ENCODE measurements around the gene HOXC12.

The HOXC12 gene

DNA sequence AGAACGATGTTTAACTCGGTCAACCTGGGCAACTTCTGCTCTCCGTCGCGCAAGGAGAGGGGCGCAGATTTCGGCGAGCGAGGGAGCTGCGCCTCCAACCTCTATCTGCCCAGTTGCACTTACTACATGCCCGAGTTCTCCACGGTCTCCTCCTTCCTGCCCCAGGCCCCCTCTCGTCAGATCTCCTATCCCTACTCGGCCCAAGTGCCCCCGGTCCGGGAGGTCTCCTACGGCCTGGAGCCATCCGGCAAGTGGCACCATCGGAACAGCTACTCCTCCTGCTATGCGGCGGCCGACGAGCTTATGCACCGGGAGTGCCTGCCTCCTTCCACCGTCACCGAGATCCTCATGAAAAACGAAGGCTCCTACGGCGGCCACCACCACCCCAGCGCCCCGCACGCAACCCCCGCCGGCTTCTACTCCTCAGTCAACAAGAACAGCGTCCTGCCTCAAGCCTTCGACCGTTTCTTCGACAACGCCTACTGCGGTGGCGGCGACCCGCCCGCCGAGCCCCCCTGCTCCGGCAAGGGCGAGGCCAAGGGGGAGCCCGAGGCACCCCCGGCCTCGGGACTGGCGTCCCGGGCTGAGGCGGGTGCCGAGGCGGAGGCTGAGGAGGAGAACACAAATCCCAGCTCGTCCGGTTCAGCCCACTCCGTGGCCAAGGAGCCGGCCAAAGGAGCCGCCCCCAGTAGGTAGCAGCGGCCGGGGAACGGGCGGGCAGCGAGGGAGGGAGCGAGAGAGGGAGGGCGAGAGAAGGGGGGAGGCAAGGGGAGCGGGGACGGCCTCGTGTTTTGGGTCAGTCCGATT is 18.7 kb downstream of the HOXC12 start:
- DNase-seq = no peak

DNA sequence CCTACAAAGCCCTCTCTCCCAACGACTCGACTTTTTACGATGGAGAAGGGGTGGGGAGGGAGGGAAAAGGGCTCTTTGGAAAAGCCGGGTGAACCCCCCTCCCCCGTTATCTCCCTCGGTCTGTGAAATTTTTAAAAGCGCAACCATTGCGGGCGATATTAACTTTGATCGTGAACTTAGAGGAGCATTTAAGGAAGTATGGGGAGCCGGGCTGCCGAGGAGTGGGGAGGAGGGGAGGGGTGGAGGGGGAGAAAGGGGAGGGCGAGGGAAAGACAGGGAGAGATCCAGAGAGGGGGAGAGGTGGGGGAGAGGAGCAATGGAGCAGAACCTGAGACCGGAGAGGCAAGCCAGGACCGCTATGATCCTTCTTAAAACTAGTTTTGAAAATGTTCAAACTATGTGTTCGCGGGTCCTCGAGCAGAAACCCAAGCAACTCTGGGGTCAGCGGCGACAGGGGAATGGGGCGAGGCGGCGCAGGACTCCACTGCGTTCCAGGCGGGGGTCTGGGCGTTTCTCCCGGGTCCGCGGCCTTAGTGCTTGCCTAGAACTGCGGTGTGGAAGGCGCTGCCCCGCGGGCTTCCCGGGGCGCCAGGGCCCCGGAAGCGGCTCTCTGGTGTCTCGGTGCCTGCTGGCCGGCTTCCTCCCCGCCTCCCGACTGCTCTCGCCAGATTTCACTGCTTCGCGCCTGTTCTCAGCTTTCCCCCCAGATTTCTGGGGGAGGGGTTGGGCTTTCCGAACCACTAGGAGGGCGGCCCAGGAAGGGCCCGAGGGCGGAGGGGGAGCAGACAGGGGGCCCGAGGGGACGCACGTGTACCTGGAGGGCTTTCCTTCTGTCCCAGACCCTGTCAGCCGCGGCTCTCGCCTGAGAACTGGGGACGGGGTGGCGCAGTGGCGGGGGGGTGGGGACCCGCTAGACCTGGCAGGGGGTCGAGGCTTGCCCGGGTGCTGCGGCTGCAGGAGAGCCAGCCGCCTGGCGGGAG is 19.7 kb downstream of the HOXC12 start, which contains the start of gene HOTAIR:
TSS of gene HOTAIR (minus strand) at position 871 of the 980 bp plus-strand sequence.
- DNase-seq = no peak

DNA sequence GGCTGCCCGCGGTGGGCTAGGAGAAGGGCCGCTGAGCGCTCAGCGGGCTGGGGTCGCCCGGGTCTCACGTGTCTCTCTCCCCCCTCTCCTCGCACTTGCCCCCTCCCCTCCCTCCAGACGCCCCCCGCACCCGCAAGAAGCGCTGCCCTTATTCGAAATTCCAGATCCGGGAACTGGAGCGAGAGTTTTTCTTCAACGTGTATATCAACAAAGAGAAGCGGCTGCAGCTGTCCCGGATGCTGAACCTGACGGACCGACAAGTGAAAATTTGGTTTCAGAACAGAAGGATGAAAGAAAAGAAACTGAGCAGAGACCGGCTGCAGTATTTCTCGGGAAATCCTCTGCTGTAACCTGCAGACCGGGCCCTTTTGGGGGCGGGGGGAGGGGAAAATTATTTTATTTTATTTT is 20.4 kb downstream of the HOXC12 start:
- DNase-seq = no peak

DNA sequence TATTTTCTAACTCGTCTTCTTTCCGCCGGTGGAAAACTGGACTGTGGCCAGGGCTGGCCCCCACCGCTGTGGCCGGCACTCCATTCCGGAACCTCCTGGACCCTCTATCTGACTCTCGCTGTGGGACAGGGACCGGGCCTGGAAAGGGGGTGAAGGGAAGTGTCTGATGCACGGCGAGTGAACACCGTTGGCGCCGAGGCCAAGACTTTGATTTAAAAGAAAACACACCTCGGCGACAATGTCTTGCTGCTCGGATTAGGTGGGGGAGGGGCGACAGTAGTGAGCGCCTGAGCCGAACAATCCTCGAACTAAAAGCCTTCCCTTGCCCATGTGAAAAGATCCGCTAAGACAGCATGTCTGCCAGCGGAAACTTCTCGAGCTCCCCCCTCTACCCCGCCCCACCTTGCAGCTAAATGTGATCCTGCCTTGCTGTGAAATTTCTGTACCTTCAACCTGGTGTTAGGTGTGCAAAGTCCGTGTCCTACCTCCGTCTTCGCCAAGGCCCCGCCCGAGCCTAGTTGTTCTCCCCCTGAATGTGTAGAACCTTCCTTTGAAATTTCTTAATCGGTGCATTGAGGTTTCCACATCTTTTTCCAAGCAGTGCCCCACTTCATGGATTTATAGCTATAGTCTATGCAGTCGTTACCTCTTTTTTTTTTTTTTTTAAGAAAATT is 20.9 kb downstream of the HOXC12 start:
- no peak for DNase-seq

DNA sequence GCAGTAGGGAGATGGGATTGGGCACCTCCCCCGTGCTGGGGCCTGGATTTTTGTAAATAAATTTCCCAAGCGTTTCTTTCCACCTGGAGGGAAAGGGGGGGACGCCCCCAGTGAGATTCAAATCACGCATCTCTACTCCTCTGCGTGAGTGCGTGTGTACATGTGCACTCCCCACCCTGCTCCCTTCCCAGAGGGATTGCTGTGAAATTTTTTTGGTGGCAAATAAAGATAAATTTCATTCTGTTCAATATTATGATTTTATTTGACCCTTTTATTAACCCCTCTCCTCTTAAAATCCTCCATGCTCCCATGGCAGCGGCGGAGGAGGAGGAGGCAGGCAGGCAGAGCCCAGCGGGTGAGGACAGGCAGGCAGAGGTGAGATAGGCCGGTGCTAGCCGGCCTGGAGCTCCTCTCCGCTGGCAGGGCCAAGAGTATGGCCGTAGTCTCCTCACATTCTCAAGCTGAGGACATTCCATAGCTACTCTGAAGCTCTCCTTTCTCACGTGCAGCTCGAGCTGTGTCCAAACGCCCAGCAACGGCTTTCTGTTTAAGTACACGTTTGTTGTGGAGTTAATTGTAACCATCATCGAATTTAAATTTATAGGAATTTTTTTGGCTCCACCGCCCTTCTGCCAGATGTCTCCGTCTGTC is 21.6 kb downstream of the HOXC12 start:
- no peak for DNase-seq

DNA sequence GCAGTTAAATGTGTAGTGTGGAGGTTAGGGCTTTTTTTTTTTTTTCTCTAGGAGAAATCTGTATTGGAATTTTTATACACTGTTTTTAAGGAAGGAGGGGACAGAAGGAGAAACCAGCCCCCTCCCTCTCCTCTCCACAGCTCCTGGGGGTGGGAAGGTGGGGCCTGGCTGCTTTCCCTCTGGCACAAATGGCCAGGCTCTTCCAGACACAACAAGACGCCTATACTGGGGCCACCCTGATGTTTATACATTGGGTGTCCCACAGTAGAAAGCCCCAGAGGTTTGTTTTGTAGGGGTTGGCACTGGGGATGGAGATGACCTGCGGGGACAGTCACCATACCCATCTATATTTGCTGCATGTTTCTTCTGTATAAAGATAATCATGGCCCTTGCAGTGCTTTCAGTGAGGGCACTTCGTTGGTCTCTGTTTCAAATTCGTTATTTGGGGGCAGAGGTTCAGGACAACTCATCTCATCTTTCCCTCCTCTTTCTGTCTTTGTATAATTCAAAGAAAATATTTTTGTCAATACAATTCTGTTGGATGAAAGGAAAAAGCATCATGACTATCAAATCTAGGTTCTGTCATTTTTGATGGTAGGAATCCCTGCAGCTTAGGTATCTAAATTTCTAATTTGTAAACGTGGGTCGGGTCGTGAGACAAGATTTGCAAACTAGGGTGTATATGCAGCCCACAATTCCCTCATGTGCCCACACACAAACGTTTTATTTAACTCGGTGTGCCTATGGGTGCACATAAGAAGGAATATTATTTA is 22.3 kb downstream of the HOXC12 start:
- DNase-seq = no peak

DNA sequence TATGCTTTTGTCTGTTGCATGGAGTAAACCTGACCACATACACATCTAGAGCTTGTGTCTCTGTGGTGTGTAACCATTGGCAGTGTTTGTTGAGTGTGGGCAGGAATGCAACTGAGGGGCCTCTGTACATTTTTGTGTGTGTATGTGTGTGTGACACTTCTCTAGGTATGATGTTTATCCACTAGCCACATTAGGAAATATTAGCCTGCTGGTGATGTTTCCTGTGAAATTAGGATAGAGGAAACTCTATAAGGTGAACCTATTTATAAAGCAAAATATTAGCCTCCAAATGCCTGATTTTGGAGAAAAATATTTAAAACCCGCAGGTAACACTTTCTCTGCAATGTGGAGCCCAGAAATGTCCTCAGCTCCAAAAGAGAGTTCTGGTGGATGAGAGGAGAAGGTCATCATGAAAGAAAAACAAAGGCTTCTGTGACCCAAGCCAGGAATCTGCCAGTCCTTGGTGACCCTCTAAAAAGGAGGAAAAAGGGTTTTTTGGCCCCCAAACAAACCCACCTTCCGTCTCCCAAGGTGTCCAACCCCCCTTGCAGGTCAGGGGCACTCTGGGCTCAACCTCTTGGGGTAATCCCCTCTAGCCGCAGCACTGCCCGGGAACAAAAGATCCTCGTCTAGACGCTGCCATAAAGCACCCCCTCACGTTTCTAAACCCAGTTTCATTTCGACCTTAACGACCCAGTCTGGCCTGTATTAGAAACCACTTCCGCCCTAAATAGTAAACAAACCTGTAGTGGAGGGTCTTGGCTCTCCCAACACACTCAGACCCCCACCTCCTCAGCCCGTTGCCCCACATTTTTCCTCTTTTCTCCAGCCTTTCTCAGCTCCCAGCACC is 23.1 kb downstream of the HOXC12 start:
- DNase-seq = no peak

DNA sequence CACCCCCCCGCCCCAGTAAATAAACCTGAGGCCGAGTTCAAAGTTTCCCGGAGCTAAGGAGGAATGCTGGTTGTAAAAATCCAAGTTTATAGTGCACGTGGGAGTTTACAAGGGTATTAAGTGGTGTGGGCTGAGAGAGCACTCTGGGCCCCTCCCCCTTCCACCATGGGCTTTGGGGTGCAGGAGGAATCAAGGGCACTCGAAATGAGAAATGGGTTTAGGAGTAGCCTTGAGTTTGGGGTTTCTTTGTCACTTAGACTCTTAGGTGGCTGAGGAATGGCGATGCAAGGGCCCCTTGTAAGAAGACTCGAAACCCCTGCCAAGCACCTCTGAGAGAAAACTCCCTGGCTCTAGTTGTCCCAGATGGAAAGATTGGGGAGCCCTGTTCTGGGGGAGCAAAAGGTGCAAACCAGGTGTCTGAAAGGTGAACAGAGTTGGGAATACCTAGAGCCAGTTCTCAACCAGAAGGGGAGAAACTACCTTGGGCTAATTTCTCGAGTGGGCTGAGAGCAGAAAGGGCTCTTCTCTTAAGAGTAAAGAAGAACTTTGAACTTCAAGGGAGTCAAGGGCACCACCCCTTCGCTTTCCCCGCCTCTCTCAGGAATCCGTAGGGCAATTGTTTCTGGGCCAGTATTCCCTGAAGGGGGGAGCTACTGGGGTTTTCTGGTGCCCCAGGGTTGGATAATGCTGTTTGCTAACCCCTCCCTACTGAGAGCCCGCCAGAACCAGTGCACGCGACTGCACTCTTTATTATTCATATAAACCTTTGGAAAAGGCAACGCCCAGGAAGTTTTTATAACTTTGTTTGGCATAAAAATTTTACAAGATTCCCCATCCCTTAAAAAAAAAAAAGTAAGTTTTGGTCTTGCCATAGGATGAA is 24.0 kb downstream of the HOXC12 start:
- no peak for DNase-seq

DNA sequence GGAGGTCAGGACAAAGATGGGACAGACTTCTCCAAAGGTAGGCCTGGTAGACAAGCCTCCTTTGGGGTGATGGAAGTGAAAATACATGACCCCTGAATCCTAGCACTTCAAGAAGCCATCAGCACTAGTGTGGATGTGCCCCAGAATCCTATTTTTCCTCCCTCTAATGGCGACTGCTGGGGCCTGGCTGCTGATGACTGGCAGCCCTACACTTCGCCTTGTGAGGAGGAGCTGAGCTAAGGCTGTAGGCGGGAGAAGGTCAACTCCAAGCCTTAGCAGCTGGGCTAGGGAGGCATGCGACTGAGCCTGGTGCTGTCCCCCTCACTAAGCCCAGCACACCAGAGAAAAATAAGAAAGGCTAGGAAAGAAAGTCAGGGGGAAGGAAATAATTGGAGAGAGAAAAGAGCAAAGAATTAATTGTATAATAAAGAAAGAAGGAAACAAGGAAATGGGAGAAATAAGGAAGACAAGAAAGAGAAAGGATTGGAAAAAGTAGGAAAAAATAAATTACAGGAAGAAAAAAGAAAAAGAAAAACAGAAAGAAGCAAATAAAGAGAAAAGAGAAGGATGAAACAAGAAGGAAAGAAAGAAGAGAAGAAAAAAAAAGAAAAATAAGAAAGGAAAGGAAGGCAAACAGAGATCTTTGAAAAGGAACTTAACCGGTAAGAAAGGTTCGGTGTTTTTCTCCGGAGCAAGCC is 25.6 kb downstream of the HOXC12 start:
- no peak for DNase-seq

DNA sequence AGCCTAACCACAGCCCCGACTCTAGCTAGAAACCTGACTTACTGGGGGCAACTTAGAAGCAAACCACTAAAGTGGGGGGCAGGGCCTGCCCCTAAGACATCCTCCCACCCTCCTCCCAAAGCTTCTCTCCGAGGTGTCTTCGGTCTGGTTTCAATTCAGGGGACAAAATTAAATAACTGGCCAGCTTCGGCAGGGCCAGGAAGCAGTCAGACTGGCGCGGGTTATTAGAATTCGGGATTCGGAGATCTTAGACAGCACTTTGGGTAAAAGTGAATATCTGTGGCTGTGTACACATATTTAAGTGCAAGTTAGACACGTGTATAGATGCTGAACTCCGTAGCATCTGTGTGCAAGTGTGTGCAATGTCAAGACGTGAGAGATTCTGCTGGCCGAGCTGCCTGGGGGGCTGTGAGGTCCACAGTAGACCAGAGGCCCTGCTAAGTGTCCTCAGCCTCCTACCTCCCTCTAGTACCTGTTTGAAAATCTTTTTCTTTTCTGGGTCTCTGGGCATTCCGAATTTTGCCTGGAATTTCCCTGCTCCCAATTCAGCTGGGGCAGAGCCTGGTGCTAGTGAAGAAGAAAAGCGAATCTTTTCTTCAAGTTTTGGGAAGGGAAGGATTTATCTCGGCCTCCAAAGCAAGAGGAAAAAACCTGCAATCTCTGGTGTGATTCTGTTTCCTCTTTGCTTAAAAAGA is 26.2 kb downstream of the HOXC12 start:
- no peak for DNase-seq

DNA sequence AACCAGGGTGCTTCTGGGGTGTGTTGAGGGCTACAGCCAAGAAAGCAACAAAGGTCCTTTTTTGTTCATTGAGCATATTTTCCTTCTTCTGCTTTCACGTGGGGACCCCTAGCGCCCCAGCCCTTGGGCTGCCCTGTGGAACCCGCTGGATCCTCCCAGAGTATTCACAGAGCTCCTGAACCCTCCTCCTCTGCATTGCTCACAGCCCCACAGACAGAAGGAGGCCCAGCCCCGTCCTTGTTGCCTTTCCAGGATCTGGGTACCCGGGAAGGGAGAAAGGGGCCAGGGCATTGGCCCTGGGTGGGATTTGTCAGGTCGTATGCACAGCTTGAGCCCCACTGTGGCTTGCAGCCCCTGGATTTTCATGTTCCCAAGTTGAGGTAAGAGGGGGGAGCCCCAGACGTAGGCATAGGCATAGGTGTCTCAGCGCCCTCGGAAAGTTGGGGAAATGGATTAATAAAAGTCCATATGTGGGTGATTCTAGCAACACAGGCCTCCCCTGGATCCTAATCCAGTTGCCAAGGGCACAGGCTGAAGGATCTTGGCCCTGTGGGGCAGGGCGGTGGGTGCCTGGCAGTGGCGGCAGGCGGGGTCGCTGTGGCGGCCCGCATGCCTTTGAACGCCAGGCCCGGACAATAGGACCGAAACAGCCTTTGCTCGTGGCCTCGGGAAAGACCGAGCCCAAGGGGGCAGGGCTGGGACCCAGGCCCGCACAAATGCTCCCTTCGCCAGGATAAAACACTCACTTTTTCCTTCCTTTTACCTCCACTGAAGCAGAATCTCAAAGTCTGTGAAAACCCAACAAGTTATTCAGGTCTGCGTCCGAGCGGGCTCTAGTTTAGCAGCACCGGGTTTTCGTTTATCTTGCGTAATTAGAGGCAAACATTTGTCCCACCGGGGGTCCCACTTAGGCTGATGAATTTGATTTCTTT is 27.2 kb downstream of the HOXC12 start:
- no peak for DNase-seq

DNA sequence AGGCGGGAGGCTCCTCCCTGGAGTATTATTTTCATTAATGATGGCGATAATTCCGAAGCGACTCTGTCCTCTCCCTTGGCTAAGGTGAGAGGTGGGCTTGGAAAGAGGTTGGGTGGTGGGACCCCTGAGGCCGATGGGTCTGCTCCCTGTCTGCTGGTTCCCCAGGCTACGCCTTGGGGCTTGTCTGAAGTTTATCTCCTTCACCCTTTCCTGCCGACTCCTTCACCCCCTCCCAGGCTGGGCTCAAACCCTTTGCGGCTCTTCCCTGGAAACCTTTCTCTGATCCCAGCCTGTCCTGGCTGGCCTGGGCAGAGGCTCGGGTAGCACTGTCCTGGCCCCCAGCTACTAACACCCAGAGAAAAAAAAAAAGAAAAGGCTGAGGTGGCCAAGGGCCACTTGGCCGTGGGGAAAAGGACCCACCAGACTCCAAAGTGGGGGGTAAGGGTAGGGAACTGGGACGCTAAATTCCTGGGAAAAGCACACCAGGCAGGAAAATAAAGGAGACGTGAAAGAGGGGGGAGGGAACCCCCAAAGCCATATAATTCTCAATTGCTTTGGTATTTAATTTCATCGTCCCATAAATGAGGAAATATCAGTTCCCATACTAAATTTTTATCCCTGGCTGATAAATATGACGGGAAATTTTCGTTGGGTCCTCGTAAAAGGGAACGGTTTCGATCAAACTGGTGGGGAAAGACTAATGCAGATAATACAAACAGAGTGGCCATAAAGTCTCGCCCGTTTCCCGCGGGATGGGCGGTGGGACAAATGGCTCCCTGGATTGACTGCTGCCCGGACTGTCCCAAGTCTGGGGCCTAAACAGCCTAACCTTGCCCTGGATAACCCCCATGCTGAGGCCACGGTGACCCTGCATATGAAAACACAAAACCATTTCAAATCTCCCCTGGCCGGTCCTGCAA is 28.2 kb downstream of the HOXC12 start:
- DNase-seq = no peak

DNA sequence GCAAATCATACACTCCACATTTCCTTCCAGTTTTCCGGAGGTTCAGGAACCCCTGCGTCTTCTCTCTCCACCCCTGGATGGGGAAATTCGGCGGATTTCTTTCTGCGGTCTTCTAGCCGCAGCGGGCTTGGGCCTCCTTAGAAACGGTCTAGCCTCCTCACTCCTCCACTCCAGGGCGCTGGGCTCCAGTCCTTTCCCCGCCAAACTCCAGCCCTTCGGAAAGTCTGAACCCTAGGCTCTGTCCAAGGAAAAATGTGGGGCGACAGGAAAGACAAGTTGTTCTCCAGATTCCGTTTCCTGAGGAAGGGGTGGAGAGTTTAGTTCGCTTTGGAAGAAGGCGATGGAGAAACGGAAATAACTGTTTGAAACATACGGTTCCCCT is 28.9 kb downstream of the HOXC12 start:
- DNase-seq = no peak

DNA sequence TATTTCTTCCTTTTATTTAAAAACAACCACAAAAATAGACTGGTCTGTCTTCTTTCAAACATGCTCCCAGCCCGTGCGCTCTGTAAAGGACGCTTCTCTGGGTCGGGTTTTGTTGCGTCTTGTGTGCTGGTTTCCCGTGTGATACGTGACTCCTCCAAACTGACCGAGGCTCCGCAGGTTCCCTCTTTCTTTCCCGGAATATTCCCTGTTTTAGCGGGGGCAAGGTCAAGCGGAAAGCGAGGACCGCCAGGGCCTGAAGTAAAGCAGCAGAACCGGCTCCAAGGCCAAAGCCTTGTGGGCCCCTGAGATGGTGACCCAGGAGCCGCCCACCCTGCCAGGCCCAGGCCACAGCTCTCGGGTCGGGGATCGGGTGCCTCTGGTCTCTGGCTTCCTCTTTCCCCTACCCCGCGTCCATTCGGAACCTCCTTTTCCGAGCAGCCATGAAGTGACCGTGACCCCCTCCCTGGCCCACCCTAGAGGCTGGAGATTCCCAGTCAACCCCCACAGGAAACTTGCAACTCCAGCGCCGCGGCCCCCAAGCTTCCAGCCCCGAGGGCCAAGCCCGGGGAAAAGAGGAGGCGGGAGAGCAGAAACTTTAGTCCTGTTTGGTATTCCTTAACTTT is 29.4 kb downstream of the HOXC12 start:
- DNase-seq = no peak

DNA sequence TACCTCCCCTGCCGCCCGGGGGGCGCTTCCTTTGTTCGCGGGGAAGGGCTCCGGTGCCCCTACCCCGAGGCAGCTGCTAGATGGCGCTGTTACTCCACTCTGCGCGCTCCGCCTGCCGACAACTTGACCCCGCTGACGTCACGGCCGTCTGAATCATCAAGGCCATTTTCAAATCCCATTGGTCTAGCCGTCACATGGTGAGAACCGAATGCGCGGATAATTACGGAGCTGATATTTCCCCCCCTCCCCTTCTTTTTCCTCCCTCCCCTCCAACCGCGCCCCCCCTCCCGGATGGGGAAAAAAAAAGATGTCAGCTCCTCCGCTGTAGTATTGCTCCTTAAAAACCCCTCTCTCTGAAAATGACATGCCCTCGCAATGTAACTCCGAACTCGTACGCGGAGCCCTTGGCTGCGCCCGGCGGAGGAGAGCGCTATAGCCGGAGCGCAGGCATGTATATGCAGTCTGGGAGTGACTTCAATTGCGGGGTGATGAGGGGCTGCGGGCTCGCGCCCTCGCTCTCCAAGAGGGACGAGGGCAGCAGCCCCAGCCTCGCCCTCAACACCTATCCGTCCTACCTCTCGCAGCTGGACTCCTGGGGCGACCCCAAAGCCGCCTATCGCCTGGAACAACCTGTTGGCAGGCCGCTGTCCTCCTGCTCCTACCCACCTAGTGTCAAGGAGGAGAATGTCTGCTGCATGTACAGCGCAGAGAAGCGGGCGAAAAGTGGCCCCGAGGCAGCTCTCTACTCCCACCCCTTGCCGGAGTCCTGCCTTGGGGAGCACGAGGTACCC is 30.4 kb downstream of the HOXC12 start, which contains the start of gene HOXC10:
TSS of gene HOXC10 (plus strand) at position 246 of the 791 bp plus-strand sequence. CDS start at position 360, 114 bp downstream.
- peak; percentile 68 for DNase-seq

Data from activated CD4-positive, alpha-beta T cell treated with anti-CD3 and anti-CD28 coated beads for 1 hour (primary cell).